B cell (primary cell): ENCODE data around the gene MKS1.

Experiments
- CTCF ChIP-seq: fragments of 200-600 bp; IDR thresholded peaks from one replicate; pipeline ENCODE4 v1.8.0; 2022; ENCODE audit warnings: antibody characterized with exemption, mild to moderate bottlenecking
- EZH2 ChIP-seq: IDR thresholded peaks from 2 replicates; pipeline ENCODE4 v1.6.1; 2012; ENCODE audit warnings: borderline replicate concordance, low read depth, mild to moderate bottlenecking, moderate library complexity, low read length; ENCODE audit not compliant: insufficient read depth, poor library complexity, severe bottlenecking

- TF ChIP-seq CTCF (no peak), EZH2 (no peak)
Observed at GRCh38 chr17:58202859-58203258, 16.2 kb downstream of the MKS1 start.
